WTC11 (cell line): ENCODE results near the gene SCPEP1. TPM values are rescaled to one million over a fixed set of nuclear protein-coding genes. Genes with fewer than 3 reads are reported as not detected.

Experiments
- ATAC-seq: fragments of 200-7000 bp; cut with Tn5 transposase; 2 replicates; pipeline ENCODE4 v1.10.0; 2021; ENCODE audit warnings: mild to moderate bottlenecking, moderate library complexity
- CTCF ChIA-PET: fragments of 300-600 bp; sonication (Branson Sonifier 250); formaldehyde crosslinking; loops from one replicate; lab custom pipeline; 2021; ENCODE audit warnings: antibody characterized with exemption; lab: Charles Lee
- POLR2A ChIA-PET: fragments of 350-600 bp; sonication (Branson Sonifier 250); formaldehyde crosslinking; loops from one replicate; lab custom pipeline; 2021; ENCODE audit warnings: antibody characterized with exemption; lab: Charles Lee
- DNase-seq: peaks from one replicate; pipeline ENCODE4 v3.0.0; 2021; ENCODE audit warnings: low spot score
- H3K27ac Mint-ChIP-seq: 2 replicates; pipeline ENCODE4 v1.8.0; 2021; ENCODE audit warnings: mixed read lengths
- H3K27me3 Mint-ChIP-seq: 2 replicates; pipeline ENCODE4 v1.8.0; 2021; ENCODE audit warnings: low read depth, mild to moderate bottlenecking, moderate library complexity, mixed read lengths
- H3K36me3 Mint-ChIP-seq: 2 replicates; pipeline ENCODE4 v1.8.0; 2021; ENCODE audit warnings: mixed read lengths
- H3K4me1 Mint-ChIP-seq: 2 replicates; pipeline ENCODE4 v1.8.0; 2022; ENCODE audit warnings: mixed read lengths
- H3K4me3 Mint-ChIP-seq: 2 replicates; pipeline ENCODE4 v1.8.0; 2021; ENCODE audit warnings: mild to moderate bottlenecking, moderate library complexity, mixed read lengths
- H3K9me3 Mint-ChIP-seq: 2 replicates; pipeline ENCODE4 v1.8.0; 2021; ENCODE audit warnings: mixed read lengths
- AFF4 ChIP-seq: sonication (generic); formaldehyde crosslinking; IDR thresholded peaks from 2 replicates; pipeline ENCODE4 v1.8.1; 2023; ENCODE audit warnings: mild to moderate bottlenecking, missing genetic modification reagents, borderline replicate concordance
- ARID4B ChIP-seq: sonication (generic); formaldehyde crosslinking; IDR thresholded peaks from 2 replicates; pipeline ENCODE4 v1.8.0; 2023; ENCODE audit warnings: missing genetic modification reagents, mild to moderate bottlenecking, borderline replicate concordance
- CDX4 ChIP-seq: fragments of 250-450 bp; sonication (Bioruptor Pico); IDR thresholded peaks from 2 replicates; pipeline ENCODE4 v1.9.0; 2021; ENCODE audit warnings: moderate library complexity, mild to moderate bottlenecking, inconsistent platforms, borderline replicate concordance
- CREM ChIP-seq: sonication (generic); formaldehyde crosslinking; IDR thresholded peaks from 2 replicates; pipeline ENCODE4 v1.8.1; 2022; ENCODE audit warnings: mild to moderate bottlenecking, missing genetic modification reagents, moderate library complexity
- FOXK1 ChIP-seq: sonication (generic); formaldehyde crosslinking; IDR thresholded peaks from 2 replicates; pipeline ENCODE4 v1.8.0; 2022; ENCODE audit warnings: mild to moderate bottlenecking, moderate library complexity, missing genetic modification reagents
- FOXP4 ChIP-seq: sonication (generic); formaldehyde crosslinking; IDR thresholded peaks from 2 replicates; pipeline ENCODE4 v1.8.0; 2022; ENCODE audit warnings: mild to moderate bottlenecking, missing genetic modification reagents
- USF1 ChIP-seq: sonication (generic); formaldehyde crosslinking; IDR thresholded peaks from 2 replicates; pipeline ENCODE4 v1.8.0; 2022; ENCODE audit warnings: mild to moderate bottlenecking, missing genetic modification reagents
- ZBTB21 ChIP-seq: sonication (generic); formaldehyde crosslinking; IDR thresholded peaks from 2 replicates; pipeline ENCODE4 v1.8.1; 2023; ENCODE audit warnings: mild to moderate bottlenecking, missing genetic modification reagents, borderline replicate concordance
- ZMAT4 ChIP-seq: fragments of 250-450 bp; sonication (Bioruptor Pico); IDR thresholded peaks from 2 replicates; pipeline ENCODE4 v1.9.0; 2021; ENCODE audit warnings: mild to moderate bottlenecking
- ZNF219 ChIP-seq: sonication (generic); formaldehyde crosslinking; IDR thresholded peaks from 2 replicates; pipeline ENCODE4 v1.8.0; 2023; ENCODE audit warnings: missing genetic modification reagents, mild to moderate bottlenecking, borderline replicate concordance
- ZNF512 ChIP-seq: sonication (generic); formaldehyde crosslinking; IDR thresholded peaks from 2 replicates; pipeline ENCODE4 v1.8.1; 2022; ENCODE audit warnings: missing genetic modification reagents, borderline replicate concordance
- ZNF532 ChIP-seq: fragments of 250-450 bp; sonication (Bioruptor Pico); IDR thresholded peaks from 2 replicates; pipeline ENCODE4 v1.9.0; 2021; ENCODE audit warnings: mild to moderate bottlenecking, borderline replicate concordance
- ZSCAN18 ChIP-seq: fragments of 250-450 bp; sonication (Bioruptor Pico); IDR thresholded peaks from 2 replicates; pipeline ENCODE4 v2.1.2; 2022; ENCODE audit warnings: mild to moderate bottlenecking, moderate library complexity
- total RNA-seq: library from RNA; stranded (reverse); gene quantifications from 3 replicates; pipeline ENCODE4 v1.2.3, GENCODE V29; 2021

SCPEP1 gene
- total RNA-seq, 1 experiment from 2014 or later: 49.3 TPM

- ChIA-PET POLR2A (no interaction called here), CTCF (interaction anchor here (2.5 kb wide), 1 partner anchor 15 kb away, joined by 9 read pairs; no protein-coding TSS in a partner anchor)
- Mint-ChIP-seq H3K9me3 (no peaks in the 10 kb centered on the region), H3K4me3 (no peak overlapping the region), H3K27me3 (no peaks in the 10 kb centered on the region), H3K27ac (no peak overlapping the region), H3K4me1 (no peaks in the 10 kb centered on the region), H3K36me3 (peaks cover 21% of the 10 kb centered on the region)
- no peak for ATAC-seq
- TF ChIP-seq ZMAT4 (CRISPR knock-in tag) (no peak), CDX4 (no peak), FOXP4 (no peak), ZNF512 (no peak), AFF4 (CRISPR knock-in tag) (no peak)
- no peak for DNase-seq
These were observed 17.8 kb downstream of the SCPEP1 start for GRCh38 chr17:56995766-56996165.

- Mint-ChIP-seq H3K4me3 (no peak overlapping the region), H3K27me3 (no peaks in the 10 kb centered on the region), H3K27ac (no peak overlapping the region), H3K9me3 (no peaks in the 10 kb centered on the region), H3K4me1 (no peaks in the 10 kb centered on the region), H3K36me3 (peaks cover 18% of the 10 kb centered on the region)
- no peak for ATAC-seq
- DNase-seq: no peak
- ChIA-PET POLR2A (no interaction called here), CTCF (interaction anchor here (2.3 kb wide), 1 partner anchor 12 kb away, joined by 5 read pairs; no protein-coding TSS in a partner anchor)
- TF ChIP-seq CREM (CRISPR knock-in tag) (no peak), ZSCAN18 (CRISPR knock-in tag) (no peak), ZNF532 (CRISPR knock-in tag) (no peak), USF1 (CRISPR knock-in tag) (no peak), ZNF219 (CRISPR knock-in tag) (no peak), ARID4B (CRISPR knock-in tag) (no peak), FOXK1 (CRISPR knock-in tag) (no peak), ZBTB21 (CRISPR knock-in tag) (no peak)
These were observed 19.4 kb downstream of the SCPEP1 start for GRCh38 chr17:56997313-56997712.
